Measurements from ENCODE around the gene OAS2. TPM values are rescaled to one million over a fixed set of nuclear protein-coding genes. Genes with fewer than 3 reads are reported as not detected.

OAS2 gene
- total and polyA plus RNA-seq, 2 of the 4 experiments (the other 2 are of a cell fraction): under 0.01 TPM; not detected in 1

DNA sequence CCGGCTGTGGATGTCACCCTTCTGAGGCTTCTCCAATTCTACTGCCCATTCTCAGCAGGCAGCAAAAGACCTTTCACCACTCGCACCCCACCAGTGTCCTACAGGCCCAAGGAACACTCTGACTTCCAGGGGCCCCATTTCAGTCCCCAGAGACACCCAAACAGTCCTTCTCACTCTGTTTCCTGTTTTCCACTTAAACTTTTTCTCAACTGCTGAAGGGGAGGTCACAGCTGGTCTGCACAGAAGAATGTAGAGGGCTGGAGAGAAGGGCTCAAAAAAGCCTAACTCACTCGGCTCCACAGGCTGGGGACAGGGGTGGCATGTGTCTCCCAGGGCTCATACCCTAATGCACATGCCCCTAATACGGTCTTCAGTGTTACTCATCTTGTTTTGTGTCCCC is 74.0 kb downstream of the OAS2 start:
- WGBS, 2 experiments (ENCODE audit: extremely low coverage in 2 of 2, insufficient read length in 1 of 2): 0% methylated on average over 1 of the region's 4 CpGs; no CpG with 5 or more reads in 1 of the 2 experiments
- Histone ChIP-seq H3K14ac (replicated peaks; ENCODE audit: low read depth, low read length) (no peak overlapping the region), H2BK120ac (ENCODE audit: low read depth, low read length) (no peak overlapping the region), H3K79me1 (ENCODE audit: low read depth in 1 of 2, low read length in 2 of 2) (no peaks in the 10 kb centered on the region), H3K4me3 (ENCODE audit: insufficient read depth, low read depth, low read length) (no peak overlapping the region), H3K18ac (ENCODE audit: low read depth, low read length) (no peak overlapping the region), H4K8ac (ENCODE audit: low read depth in 2 of 2, low read length in 2 of 2) (no peak overlapping the region), H2BK20ac (ENCODE audit: low read depth, low read length) (no peak overlapping the region), H3K4ac (ENCODE audit: low read depth, low read length) (no peak overlapping the region), H3K27me3 (ENCODE audit: control insufficient read depth, insufficient read depth, low read length) (peaks cover 25% of the 10 kb centered on the region), H3K36me3 (ENCODE audit: control insufficient read depth, insufficient read depth, low read length) (no peaks in the 10 kb centered on the region), H3K4me2 (ENCODE audit: low read depth, low read length) (no peak overlapping the region), H4K20me1 (ENCODE audit: insufficient read depth, low read length) (no peaks in the 10 kb centered on the region), H3K56ac (ENCODE audit: extremely low read depth, insufficient read depth, low read length) (no peak overlapping the region), H2AK5ac (ENCODE audit: low read depth, low read length) (no peak overlapping the region), H4K91ac (ENCODE audit: insufficient read depth, low read depth, low read length) (no peak overlapping the region), H4K5ac (ENCODE audit: low read depth, low read length) (no peak overlapping the region), H3K27ac (ENCODE audit: insufficient read depth, low read length) (no peak overlapping the region), H2AK9ac (replicated peaks; ENCODE audit: low read depth, low read length, poor library complexity) (no peak overlapping the region), H3K4me1 (ENCODE audit: control insufficient read depth, insufficient read depth, low read length) (no peaks in the 10 kb centered on the region), H3K23ac (ENCODE audit: low read depth, low read length) (no peak overlapping the region), H2AFZ (replicated peaks; ENCODE audit: low read length, poor library complexity) (no peak overlapping the region), H3K9ac (ENCODE audit: low read depth, low read length) (no peak overlapping the region), H2BK15ac (ENCODE audit: low read depth, low read length) (no peak overlapping the region), H3K9me1 (ENCODE audit: insufficient read depth, low read length) (no peaks in the 10 kb centered on the region), H2BK5ac (ENCODE audit: low read depth, low read length, poor library complexity, severe bottlenecking) (no peak overlapping the region), H3K9me3 (ENCODE audit: control insufficient read depth, insufficient read depth, low read length) (no peaks in the 10 kb centered on the region)
- ChIA-PET CTCF (no interaction called here), POLR2A (ENCODE audit: unreplicated experiment) (no interaction called here)
- dilution Hi-C loops (cut with HindIII; ENCODE audit: low sequenced_read_pairs, unreplicated experiment): no loop called here
- intact Hi-C loops (cut with micrococcal nuclease): no loop called here
- in situ Hi-C loops (cut with MboI; ENCODE audit: low sequenced_read_pairs): no loop called here
- BruUV-seq (replicated peaks): no TSS peak
- no peak for TF ChIP-seq FOS (IDR thresholded peaks at IDR 0.05; ENCODE audit: low read depth, low read length)
- no peak for TF ChIP-seq BHLHE40 (IDR thresholded peaks at IDR 0.05; ENCODE audit: low read depth, low read length)
- TF ChIP-seq, protein P1, sequence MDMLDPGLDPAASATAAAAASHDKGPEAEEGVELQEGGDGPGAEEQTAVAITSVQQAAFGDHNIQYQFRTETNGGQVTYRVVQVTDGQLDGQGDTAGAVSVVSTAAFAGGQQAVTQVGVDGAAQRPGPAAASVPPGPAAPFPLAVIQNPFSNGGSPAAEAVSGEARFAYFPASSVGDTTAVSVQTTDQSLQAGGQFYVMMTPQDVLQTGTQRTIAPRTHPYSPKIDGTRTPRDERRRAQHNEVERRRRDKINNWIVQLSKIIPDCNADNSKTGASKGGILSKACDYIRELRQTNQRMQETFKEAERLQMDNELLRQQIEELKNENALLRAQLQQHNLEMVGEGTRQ (IDR thresholded peaks at IDR 0.05; ENCODE audit: low read depth, low read length): no peak
- DNase-seq (no peak), ATAC-seq (ENCODE audit: low read depth) (no peak)
